ENCODE results near the gene PCK1. TPM values are rescaled to one million over a fixed set of nuclear protein-coding genes. Genes with fewer than 3 reads are reported as not detected.

Gene PCK1
- total RNA-seq, 1 donor = not detected

DNA sequence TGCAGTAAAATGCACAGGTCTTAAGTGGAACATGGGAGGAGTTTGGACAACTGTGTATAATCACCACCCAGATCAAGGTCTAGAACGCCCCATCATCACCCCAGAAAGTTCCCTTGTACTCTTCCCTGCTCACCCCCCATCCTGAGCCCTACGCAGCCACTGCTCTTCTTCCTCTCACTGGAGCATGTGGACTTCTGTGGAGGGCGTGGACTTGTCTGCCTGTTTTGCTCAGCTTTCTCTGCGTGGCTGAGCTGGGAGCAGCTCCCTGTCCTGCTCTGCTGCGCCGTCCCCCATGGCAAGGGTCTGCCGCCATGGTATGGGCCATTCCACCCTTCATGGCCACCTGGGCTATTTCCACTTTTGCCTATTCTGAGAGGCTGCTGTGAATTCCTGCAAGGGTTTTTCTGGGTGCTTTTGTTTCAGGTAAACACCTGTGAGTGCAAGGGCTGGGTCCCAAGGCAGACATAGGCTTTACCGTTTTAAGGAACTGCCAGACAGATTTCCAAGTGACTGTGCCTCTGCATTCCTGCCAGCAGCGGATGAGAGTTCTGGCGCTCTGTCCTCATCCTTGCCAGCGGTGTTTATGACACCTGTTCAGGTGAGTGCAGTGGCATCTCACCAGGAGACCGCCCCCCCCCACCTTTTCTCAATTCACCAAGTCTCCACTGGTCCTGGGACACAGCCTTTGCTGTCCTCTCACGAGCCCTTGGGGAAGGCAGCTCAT is 19.7 kb downstream of the PCK1 start:
- TF ChIP-seq, protein P1, sequence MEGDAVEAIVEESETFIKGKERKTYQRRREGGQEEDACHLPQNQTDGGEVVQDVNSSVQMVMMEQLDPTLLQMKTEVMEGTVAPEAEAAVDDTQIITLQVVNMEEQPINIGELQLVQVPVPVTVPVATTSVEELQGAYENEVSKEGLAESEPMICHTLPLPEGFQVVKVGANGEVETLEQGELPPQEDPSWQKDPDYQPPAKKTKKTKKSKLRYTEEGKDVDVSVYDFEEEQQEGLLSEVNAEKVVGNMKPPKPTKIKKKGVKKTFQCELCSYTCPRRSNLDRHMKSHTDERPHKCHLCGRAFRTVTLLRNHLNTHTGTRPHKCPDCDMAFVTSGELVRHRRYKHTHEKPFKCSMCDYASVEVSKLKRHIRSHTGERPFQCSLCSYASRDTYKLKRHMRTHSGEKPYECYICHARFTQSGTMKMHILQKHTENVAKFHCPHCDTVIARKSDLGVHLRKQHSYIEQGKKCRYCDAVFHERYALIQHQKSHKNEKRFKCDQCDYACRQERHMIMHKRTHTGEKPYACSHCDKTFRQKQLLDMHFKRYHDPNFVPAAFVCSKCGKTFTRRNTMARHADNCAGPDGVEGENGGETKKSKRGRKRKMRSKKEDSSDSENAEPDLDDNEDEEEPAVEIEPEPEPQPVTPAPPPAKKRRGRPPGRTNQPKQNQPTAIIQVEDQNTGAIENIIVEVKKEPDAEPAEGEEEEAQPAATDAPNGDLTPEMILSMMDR (IDR thresholded peaks at IDR 0.05; ENCODE audit: extremely low read depth, low read depth, low read length) = no peak
- Histone ChIP-seq H3K79me2 (ENCODE audit: insufficient read depth, low read length) (no peaks in the 10 kb centered on the region), H3K4me3 (ENCODE audit: insufficient read depth, low read length) (no peak overlapping the region), H3K4me1 (ENCODE audit: insufficient read depth, low read length) (peaks cover 7% of the 10 kb centered on the region), H3K4me2 (ENCODE audit: insufficient read depth, low read length) (no peak overlapping the region), H3K36me3 (ENCODE audit: insufficient read depth, low read length) (no peaks in the 10 kb centered on the region), H3K9me3 (ENCODE audit: low read depth, low read length) (peaks cover 2% of the 10 kb centered on the region), H4K20me1 (ENCODE audit: insufficient read depth, low read length) (no peaks in the 10 kb centered on the region), H2AFZ (ENCODE audit: low read length) (no peak overlapping the region), H3K27me3 (ENCODE audit: insufficient read depth, low read length) (peaks cover 40% of the 10 kb centered on the region), H3K27ac (ENCODE audit: low read depth, low read length) (no peak overlapping the region)
- peak; percentile 44 for DNase-seq (ENCODE audit: insufficient read length, low spot score, missing footprints)

DNA sequence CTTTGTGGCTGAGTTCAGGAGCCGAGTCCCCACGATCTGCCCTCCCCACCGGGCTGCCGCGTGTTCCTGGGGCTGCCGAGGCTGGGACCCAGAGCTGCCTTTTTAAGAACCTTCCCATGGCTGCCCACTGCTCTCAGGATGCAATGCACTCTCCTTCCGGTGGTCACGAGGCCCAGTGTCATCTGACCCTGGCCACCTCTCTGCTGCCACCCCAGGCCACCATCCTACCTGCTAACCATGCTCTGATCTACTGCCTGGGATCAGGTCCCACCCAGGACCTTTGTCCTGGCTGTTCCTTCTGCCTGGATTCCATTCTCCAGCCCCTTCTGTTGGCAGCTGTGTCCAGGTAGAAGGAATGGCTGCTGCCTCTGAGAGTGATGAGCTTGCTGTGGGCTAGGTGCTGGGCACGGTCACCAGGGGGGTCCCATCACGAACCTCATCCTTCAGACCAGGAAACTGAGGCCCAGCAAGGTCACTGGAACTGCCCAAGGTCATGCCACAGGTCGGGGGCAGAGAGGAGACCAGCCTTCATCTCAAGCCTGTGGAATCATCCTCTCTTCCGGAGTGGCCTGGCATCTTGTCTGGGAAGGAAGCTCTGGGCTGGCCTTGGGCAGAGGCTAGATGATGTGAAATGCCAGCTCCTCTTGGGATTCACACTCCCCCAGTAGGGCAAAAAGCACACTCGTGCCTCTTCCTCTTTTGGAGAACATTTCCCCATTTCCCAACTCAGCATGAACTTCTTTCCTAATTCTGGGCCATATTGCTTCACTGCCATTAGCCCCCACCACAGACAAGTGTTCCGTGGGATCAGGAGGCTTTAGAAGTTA is 20.5 kb downstream of the PCK1 start:
- Histone ChIP-seq H3K4me3 (ENCODE audit: insufficient read depth, low read length) (no peak overlapping the region), H4K20me1 (ENCODE audit: insufficient read depth, low read length) (no peaks in the 10 kb centered on the region), H3K27ac (ENCODE audit: low read depth, low read length) (no peak overlapping the region), H3K4me1 (ENCODE audit: insufficient read depth, low read length) (peaks cover 7% of the 10 kb centered on the region), H3K27me3 (ENCODE audit: insufficient read depth, low read length) (peaks cover 35% of the 10 kb centered on the region), H3K9me3 (ENCODE audit: low read depth, low read length) (peaks cover 2% of the 10 kb centered on the region), H3K4me2 (ENCODE audit: insufficient read depth, low read length) (no peak overlapping the region), H2AFZ (ENCODE audit: low read length) (no peak overlapping the region), H3K36me3 (ENCODE audit: insufficient read depth, low read length) (no peaks in the 10 kb centered on the region), H3K79me2 (ENCODE audit: insufficient read depth, low read length) (no peaks in the 10 kb centered on the region)
- peak; percentile 52 for DNase-seq (ENCODE audit: insufficient read length, low spot score, missing footprints)
- TF ChIP-seq, protein P1 (IDR thresholded peaks at IDR 0.05; ENCODE audit: extremely low read depth, low read depth, low read length) = no peak

DNA sequence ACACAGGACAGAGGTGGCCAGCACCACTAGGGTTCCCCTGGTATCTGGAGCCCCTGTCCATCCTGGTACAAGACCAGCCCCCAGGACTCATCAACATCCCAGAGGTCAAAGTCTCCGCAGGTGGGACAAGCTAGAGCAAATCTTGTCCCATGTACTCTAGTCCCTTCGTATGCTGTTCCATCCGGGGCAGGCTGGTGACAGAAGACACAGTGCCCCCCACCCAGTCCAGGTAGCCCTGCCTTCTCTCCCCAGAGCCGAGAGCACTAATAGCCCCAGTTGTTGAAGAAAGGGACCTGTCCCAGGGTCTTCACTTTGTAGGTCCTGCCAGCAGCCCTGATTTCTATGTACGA is 21.1 kb downstream of the PCK1 start:
- H3K36me3 ChIP-seq (ENCODE audit: insufficient read depth, low read length) = no peaks in the 10 kb centered on the region
- H3K27me3 ChIP-seq (ENCODE audit: insufficient read depth, low read length) = peaks cover 36% of the 10 kb centered on the region
- no peak overlapping the region for H3K4me2 ChIP-seq (ENCODE audit: insufficient read depth, low read length)
- no peak overlapping the region for H3K4me3 ChIP-seq (ENCODE audit: insufficient read depth, low read length)
- TF ChIP-seq, protein P1 (IDR thresholded peaks at IDR 0.05; ENCODE audit: extremely low read depth, low read depth, low read length) = no peak
- H2AFZ ChIP-seq (ENCODE audit: low read length) = no peak overlapping the region
- no peaks in the 10 kb centered on the region for H4K20me1 ChIP-seq (ENCODE audit: insufficient read depth, low read length)
- no peak overlapping the region for H3K27ac ChIP-seq (ENCODE audit: low read depth, low read length)
- H3K4me1 ChIP-seq (ENCODE audit: insufficient read depth, low read length) = peaks cover 7% of the 10 kb centered on the region
- no peak for DNase-seq (ENCODE audit: insufficient read length, low spot score, missing footprints)
- no peaks in the 10 kb centered on the region for H3K79me2 ChIP-seq (ENCODE audit: insufficient read depth, low read length)
- peaks cover 2% of the 10 kb centered on the region for H3K9me3 ChIP-seq (ENCODE audit: low read depth, low read length)
